ENCODE data around the gene AKAP3. TPM values are rescaled to one million over a fixed set of nuclear protein-coding genes. Genes with fewer than 3 reads are reported as not detected.

Gene AKAP3
- total RNA-seq, 1 experiment from 2014 or later: 0.26 TPM

DNA sequence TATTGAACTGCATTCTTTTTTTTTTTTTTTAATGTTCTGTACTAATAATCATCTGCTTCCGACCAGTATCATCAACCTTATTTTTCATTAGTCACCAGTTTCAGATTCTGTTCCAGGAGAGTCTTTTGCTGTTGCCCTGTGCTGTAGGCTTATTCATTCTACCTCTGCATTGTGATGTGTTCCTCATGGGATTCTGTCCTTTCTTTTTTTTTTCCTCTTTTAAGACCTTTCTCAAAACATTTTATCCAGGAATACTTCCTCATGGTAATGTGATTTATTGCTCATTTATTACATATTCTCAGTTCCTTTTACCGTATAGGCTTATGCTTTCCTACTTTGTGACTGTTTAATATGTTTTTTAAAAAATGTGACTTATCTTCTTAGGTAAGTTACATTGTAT is 4.8 kb upstream of the AKAP3 start:
- Histone ChIP-seq H3K27me3 (ENCODE audit: control insufficient read depth, insufficient read depth, low read length) (no peaks in the 10 kb centered on the region), H3K4me3 (ENCODE audit: low read depth in 2 of 2, low read length in 2 of 2) (no peak overlapping the region), H3K27ac (ENCODE audit: low read length) (no peak overlapping the region), H3K4me1 (ENCODE audit: control insufficient read depth, insufficient read depth, low read length) (peaks cover 5% of the 10 kb centered on the region; the same call in 1 of the 2 replicates), H3K9me3 (ENCODE audit: control insufficient read depth, insufficient read depth, low read depth, low read length) (no peaks in the 10 kb centered on the region), H3K36me3 (ENCODE audit: control insufficient read depth, insufficient read depth, low read length) (peaks cover 18% of the 10 kb centered on the region)
- BruUV-seq (replicated peaks): no TSS peak
- ChIA-PET CTCF (no interaction called here), POLR2A (no interaction called here)
- DNase-seq (ENCODE audit: low read depth, low spot score): no peak
- no peak for TF ChIP-seq TCF7L2 (IDR thresholded peaks at IDR 0.05; ENCODE audit: low read depth, low read length)
- no peak for TF ChIP-seq SIN3A (IDR thresholded peaks at IDR 0.05; ENCODE audit: borderline replicate concordance, insufficient read depth, low read depth, low read length)
- TF ChIP-seq, protein P1, sequence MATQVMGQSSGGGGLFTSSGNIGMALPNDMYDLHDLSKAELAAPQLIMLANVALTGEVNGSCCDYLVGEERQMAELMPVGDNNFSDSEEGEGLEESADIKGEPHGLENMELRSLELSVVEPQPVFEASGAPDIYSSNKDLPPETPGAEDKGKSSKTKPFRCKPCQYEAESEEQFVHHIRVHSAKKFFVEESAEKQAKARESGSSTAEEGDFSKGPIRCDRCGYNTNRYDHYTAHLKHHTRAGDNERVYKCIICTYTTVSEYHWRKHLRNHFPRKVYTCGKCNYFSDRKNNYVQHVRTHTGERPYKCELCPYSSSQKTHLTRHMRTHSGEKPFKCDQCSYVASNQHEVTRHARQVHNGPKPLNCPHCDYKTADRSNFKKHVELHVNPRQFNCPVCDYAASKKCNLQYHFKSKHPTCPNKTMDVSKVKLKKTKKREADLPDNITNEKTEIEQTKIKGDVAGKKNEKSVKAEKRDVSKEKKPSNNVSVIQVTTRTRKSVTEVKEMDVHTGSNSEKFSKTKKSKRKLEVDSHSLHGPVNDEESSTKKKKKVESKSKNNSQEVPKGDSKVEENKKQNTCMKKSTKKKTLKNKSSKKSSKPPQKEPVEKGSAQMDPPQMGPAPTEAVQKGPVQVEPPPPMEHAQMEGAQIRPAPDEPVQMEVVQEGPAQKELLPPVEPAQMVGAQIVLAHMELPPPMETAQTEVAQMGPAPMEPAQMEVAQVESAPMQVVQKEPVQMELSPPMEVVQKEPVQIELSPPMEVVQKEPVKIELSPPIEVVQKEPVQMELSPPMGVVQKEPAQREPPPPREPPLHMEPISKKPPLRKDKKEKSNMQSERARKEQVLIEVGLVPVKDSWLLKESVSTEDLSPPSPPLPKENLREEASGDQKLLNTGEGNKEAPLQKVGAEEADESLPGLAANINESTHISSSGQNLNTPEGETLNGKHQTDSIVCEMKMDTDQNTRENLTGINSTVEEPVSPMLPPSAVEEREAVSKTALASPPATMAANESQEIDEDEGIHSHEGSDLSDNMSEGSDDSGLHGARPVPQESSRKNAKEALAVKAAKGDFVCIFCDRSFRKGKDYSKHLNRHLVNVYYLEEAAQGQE (IDR thresholded peaks at IDR 0.05; ENCODE audit: insufficient read depth in 1 of 2, low read depth in 2 of 2, low read length in 1 of 2): no peak
- TF ChIP-seq, protein P2, sequence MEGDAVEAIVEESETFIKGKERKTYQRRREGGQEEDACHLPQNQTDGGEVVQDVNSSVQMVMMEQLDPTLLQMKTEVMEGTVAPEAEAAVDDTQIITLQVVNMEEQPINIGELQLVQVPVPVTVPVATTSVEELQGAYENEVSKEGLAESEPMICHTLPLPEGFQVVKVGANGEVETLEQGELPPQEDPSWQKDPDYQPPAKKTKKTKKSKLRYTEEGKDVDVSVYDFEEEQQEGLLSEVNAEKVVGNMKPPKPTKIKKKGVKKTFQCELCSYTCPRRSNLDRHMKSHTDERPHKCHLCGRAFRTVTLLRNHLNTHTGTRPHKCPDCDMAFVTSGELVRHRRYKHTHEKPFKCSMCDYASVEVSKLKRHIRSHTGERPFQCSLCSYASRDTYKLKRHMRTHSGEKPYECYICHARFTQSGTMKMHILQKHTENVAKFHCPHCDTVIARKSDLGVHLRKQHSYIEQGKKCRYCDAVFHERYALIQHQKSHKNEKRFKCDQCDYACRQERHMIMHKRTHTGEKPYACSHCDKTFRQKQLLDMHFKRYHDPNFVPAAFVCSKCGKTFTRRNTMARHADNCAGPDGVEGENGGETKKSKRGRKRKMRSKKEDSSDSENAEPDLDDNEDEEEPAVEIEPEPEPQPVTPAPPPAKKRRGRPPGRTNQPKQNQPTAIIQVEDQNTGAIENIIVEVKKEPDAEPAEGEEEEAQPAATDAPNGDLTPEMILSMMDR (IDR thresholded peaks at IDR 0.05): no peak
- no peak for TF ChIP-seq POLR2AphosphoS5 (IDR thresholded peaks at IDR 0.05; ENCODE audit: low read depth, low read length)
- in situ Hi-C loops (cut with HindIII; ENCODE audit: low pct_unique_long_range_greater_than_20kb, low sequenced_read_pairs): no loop called here
- ATAC-seq: no peak
- intact Hi-C loops (cut with micrococcal nuclease; ENCODE audit: unreplicated experiment): no loop called here

DNA sequence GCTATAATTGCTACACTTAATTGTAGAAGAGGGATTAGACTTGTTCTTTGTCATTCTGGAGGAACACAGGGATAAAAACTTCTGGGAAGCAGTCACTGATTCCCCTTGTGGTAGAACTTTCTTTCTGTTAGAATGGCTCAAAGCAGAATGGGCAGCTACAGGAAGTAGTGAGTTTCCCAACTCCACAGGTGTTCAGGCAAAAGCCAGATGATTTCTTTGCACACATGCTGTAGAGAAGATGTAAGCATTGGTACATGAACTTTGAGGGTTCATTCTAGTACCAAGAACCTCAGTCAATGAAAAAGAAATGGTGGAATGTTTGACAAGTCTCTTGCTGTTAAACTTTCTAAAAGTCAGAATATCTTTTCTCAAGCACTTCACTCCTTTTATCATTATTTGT is 4.4 kb upstream of the AKAP3 start:
- TF ChIP-seq, protein P1 (IDR thresholded peaks at IDR 0.05; ENCODE audit: insufficient read depth in 1 of 2, low read depth in 2 of 2, low read length in 1 of 2): no peak
- TF ChIP-seq, protein P2 (IDR thresholded peaks at IDR 0.05): no peak
- no peak for TF ChIP-seq TCF7L2 (IDR thresholded peaks at IDR 0.05; ENCODE audit: low read depth, low read length)
- no peak for TF ChIP-seq SIN3A (IDR thresholded peaks at IDR 0.05; ENCODE audit: borderline replicate concordance, insufficient read depth, low read depth, low read length)
- TF ChIP-seq POLR2AphosphoS5 (IDR thresholded peaks at IDR 0.05; ENCODE audit: low read depth, low read length): no peak
- no peak for DNase-seq (ENCODE audit: low read depth, low spot score)
- Histone ChIP-seq H3K27ac (ENCODE audit: low read length) (no peak overlapping the region), H3K27me3 (ENCODE audit: control insufficient read depth, insufficient read depth, low read length) (no peaks in the 10 kb centered on the region), H3K9me3 (ENCODE audit: control insufficient read depth, insufficient read depth, low read depth, low read length) (no peaks in the 10 kb centered on the region), H3K36me3 (ENCODE audit: control insufficient read depth, insufficient read depth, low read length) (peaks cover 18% of the 10 kb centered on the region), H3K4me1 (ENCODE audit: control insufficient read depth, insufficient read depth, low read length) (peaks cover 5% of the 10 kb centered on the region; the same call in 1 of the 2 replicates), H3K4me3 (ENCODE audit: low read depth in 2 of 2, low read length in 2 of 2) (no peak overlapping the region)
- no TSS peak for BruUV-seq (replicated peaks)
- ChIA-PET POLR2A (no interaction called here), CTCF (interaction anchor here (0.5 kb wide), 1 partner anchor 295 kb away, joined by 3 read pairs; no protein-coding TSS in a partner anchor)
- intact Hi-C loops (cut with micrococcal nuclease; ENCODE audit: unreplicated experiment): no loop called here
- in situ Hi-C loops (cut with HindIII; ENCODE audit: low pct_unique_long_range_greater_than_20kb, low sequenced_read_pairs): no loop called here
- no peak for ATAC-seq

All from Panc1 (cell line).